Ammon's horn (tissue), 1 donor: Measurements from ENCODE around the gene CD80.
A peak's percentile ranks its signal among the peaks of the same experiment; 100 is the strongest.

Experiments
- DNase-seq: peaks from one replicate; pipeline ENCODE4 v3.0.0-alpha.2; 2016; ENCODE audit warnings: low spot score

The CD80 gene

GRCh38 chr3:119547227-119547626 lies 12.2 kb downstream of the CD80 start:
- DNase-seq, result no peak

GRCh38 chr3:119543147-119543546 lies 16.3 kb downstream of the CD80 start:
- no peak for DNase-seq

GRCh38 chr3:119542168-119542767 lies 17.1 kb downstream of the CD80 start:
- DNase-seq, result no peak

- no peak for DNase-seq
These were observed 17.9 kb downstream of the CD80 start for GRCh38 chr3:119541547-119541946.

GRCh38 chr3:119538772-119539171 lies 20.6 kb downstream of the CD80 start:
- no peak for DNase-seq

GRCh38 chr3:119536757-119537156 lies 22.7 kb downstream of the CD80 start:
- DNase-seq, result no peak

GRCh38 chr3:119534296-119534695 lies 25.1 kb downstream of the CD80 start:
- no peak for DNase-seq

GRCh38 chr3:119531151-119531550 lies 28.3 kb downstream of the CD80 start:
- DNase-seq, result no peak

- no peak for DNase-seq
These were observed 29.0 kb downstream of the CD80 start for GRCh38 chr3:119530456-119530855.

- DNase-seq, result no peak
These were observed 29.5 kb downstream of the CD80 start for GRCh38 chr3:119529883-119530282.

GRCh38 chr3:119527714-119528113 lies 31.7 kb downstream of the CD80 start:
- no peak for DNase-seq

- DNase-seq, result peak; percentile 26
These were observed 34.3 kb downstream of the CD80 start for GRCh38 chr3:119524931-119525662.

GRCh38 chr3:119518026-119518425 lies 41.4 kb downstream of the CD80 start:
- no peak for DNase-seq

GRCh38 chr3:119517112-119517511 lies 42.3 kb downstream of the CD80 start:
- DNase-seq, result no peak

- no peak for DNase-seq
These were observed 44.8 kb downstream of the CD80 start for GRCh38 chr3:119514637-119515036.

GRCh38 chr3:119510690-119511089 lies 48.7 kb downstream of the CD80 start:
- no peak for DNase-seq

- DNase-seq, result no peak
These were observed 51.1 kb downstream of the CD80 start for GRCh38 chr3:119508172-119508845.

GRCh38 chr3:119507404-119507803 lies 52.0 kb downstream of the CD80 start:
- no peak for DNase-seq

- no peak for DNase-seq
These were observed 52.8 kb downstream of the CD80 start for GRCh38 chr3:119506631-119507030.

- no peak for DNase-seq
These were observed 58.5 kb downstream of the CD80 start for GRCh38 chr3:119500901-119501300.

- no peak for DNase-seq
These were observed 59.1 kb downstream of the CD80 start for GRCh38 chr3:119500265-119500664.

- peak; percentile 99 for DNase-seq
These were observed 61.0 kb downstream of the CD80 start, which contains the start of gene TIMMDC1 for GRCh38 chr3:119498186-119499011. Gene TIMMDC1 (plus strand): TSS chr3:119498547. CDS start chr3:119498734, 187 bp downstream.
